PFSK-1 (cell line): ENCODE data around the gene KIAA1328.

Source experiments
- POLR2AphosphoS5 ChIP-seq: IDR thresholded peaks from 2 replicates; pipeline ENCODE4 v1.6.1; 2012; ENCODE audit warnings: low read depth, mild to moderate bottlenecking, control low read depth, low read length, moderate library complexity
- REST ChIP-seq, 2 experiments: IDR thresholded peaks; 2 replicates each; pipeline versions ENCODE4 v1.6.1 to v1.8.0; 2011 to 2012; ENCODE audit warnings: low read depth in 2 of 2, low read length in 2 of 2, control low read depth in 1 of 2, inconsistent platforms in 1 of 2, mild to moderate bottlenecking in 1 of 2, moderate library complexity in 1 of 2; ENCODE audit not compliant: insufficient read depth in 1 of 2
- SIN3A ChIP-seq: IDR thresholded peaks from 2 replicates; pipeline ENCODE4 v1.6.1; 2012; ENCODE audit warnings: mild to moderate bottlenecking, low read length, moderate library complexity, borderline replicate concordance; ENCODE audit not compliant: insufficient read depth
- TAF1 ChIP-seq: IDR thresholded peaks from 2 replicates; pipeline ENCODE4 v1.6.1; 2012; ENCODE audit warnings: low read length, control low read depth, borderline replicate concordance; ENCODE audit not compliant: insufficient read depth

DNA sequence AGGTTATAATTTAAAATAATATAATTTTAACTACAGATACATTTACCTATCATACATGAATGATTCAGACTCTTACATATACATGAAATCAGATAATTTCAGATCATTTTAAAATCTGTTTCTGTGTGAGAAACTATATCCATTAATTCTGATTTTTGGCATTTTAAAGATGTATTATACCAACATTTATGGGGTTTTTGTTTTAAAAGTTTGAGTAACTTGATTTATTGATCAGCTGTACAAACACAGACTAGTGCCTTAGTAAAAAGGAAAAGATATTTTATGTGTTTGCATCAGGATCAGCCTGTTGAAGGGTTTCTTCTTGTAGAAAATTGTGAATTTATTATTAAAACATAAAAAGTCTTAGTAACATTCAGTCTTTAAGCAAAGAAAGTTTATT lies 59.9 kb downstream of the KIAA1328 start:
- TF ChIP-seq REST (IDR thresholded peaks at IDR 0.05; ENCODE audit: insufficient read depth in 1 of 2, low read depth in 2 of 2, low read length in 2 of 2) (no peak), POLR2AphosphoS5 (no peak), TAF1 (no peak), SIN3A (no peak)
